ENCODE measurements around the gene KCND2. TPM values are rescaled to one million over a fixed set of nuclear protein-coding genes. Genes with fewer than 3 reads are reported as not detected.

The KCND2 gene
- total and polyA plus RNA-seq, 2 of the 8 experiments (the other 6 are each of a cell fraction or from before 2014, with no cell fraction given), result 4.6 to 7.7 TPM

- Histone ChIP-seq H3K9ac (replicated peaks in 1 of 4; ENCODE audit: extremely low read depth in 1 of 4, low read depth in 3 of 4, low read length in 3 of 4) (no peak overlapping the region), H4K20me1 (replicated peaks in 1 of 2; ENCODE audit: control insufficient read depth in 1 of 2, insufficient read depth in 2 of 2, low read length in 2 of 2) (no peaks in the 10 kb centered on the region), H3K23ac (ENCODE audit: insufficient read length) (no peak overlapping the region), H2BK5ac (ENCODE audit: low read depth, low read length) (no peak overlapping the region), H4K8ac (ENCODE audit: extremely low read depth, insufficient read depth, low read length) (no peak overlapping the region), H3K27ac (ENCODE audit: low read depth, low read length) (no peak overlapping the region), H3K36me3 (ENCODE audit: control insufficient read depth in 2 of 4, insufficient read depth in 4 of 4, low read length in 3 of 4) (no peaks in the 10 kb centered on the region), H2BK20ac (ENCODE audit: low read length) (no peak overlapping the region), H3K23me2 (ENCODE audit: low read depth, low read length) (no peaks in the 10 kb centered on the region; the same call in 1 of the 2 replicates), H3K56ac (replicated peaks; ENCODE audit: insufficient read length, low read depth, low read length) (no peak overlapping the region), H2BK15ac (ENCODE audit: low read length) (no peak overlapping the region), H3K27me3 (replicated peaks in 1 of 4; ENCODE audit: control insufficient read depth in 3 of 4, extremely low read depth in 1 of 4, insufficient read depth in 3 of 4, low read length in 3 of 4) (no peaks in the 10 kb centered on the region), H2BK120ac (replicated peaks; ENCODE audit: low read depth, low read length) (no peak overlapping the region), H3K18ac (ENCODE audit: extremely low read depth, low read length) (no peak overlapping the region), H3K79me2 (ENCODE audit: control insufficient read depth in 1 of 2, insufficient read depth in 2 of 2, low read length in 2 of 2) (no peaks in the 10 kb centered on the region), H2AFZ (ENCODE audit: low read length) (no peak overlapping the region), H3K9me3 (ENCODE audit: insufficient read depth in 2 of 2, low read depth in 1 of 2, low read length in 1 of 2) (no peaks in the 10 kb centered on the region), H3K4me2 (ENCODE audit: insufficient read depth in 1 of 2, low read depth in 2 of 2, low read length in 2 of 2) (no peak overlapping the region), H2AK5ac (ENCODE audit: low read depth, low read length) (no peak overlapping the region), H2BK12ac (ENCODE audit: low read depth, low read length) (no peak overlapping the region), H3K14ac (ENCODE audit: insufficient read length) (no peak overlapping the region), H3K4me1 (replicated peaks in 1 of 4; ENCODE audit: control insufficient read depth in 3 of 4, insufficient read depth in 4 of 4, low read length in 3 of 4) (no peaks in the 10 kb centered on the region), H4K91ac (replicated peaks; ENCODE audit: insufficient read length, low read length) (no peak overlapping the region), H4K5ac (ENCODE audit: insufficient read length, low read depth, low read length) (no peak overlapping the region), H3K79me1 (ENCODE audit: low read depth, low read length) (no peaks in the 10 kb centered on the region), H3K4me3 (ENCODE audit: extremely low read depth in 1 of 4, insufficient read depth in 2 of 4, low read depth in 3 of 4, low read length in 4 of 4) (no peak overlapping the region), H3K4ac (replicated peaks; ENCODE audit: insufficient read length, low read depth, low read length) (no peak overlapping the region)
- ChIA-PET POLR2A (ENCODE audit: partially characterized antibody) (no interaction called here), CTCF (ENCODE audit: partially characterized antibody) (interaction anchor here (0.6 kb wide), 1 partner anchor 284 kb away, joined by 3 read pairs; no protein-coding TSS in a partner anchor)
- no peak for FAIRE-seq
- TF ChIP-seq SIRT6 (IDR thresholded peaks at IDR 0.05; ENCODE audit: low read length) (no peak), RFX5 (IDR thresholded peaks at IDR 0.05; ENCODE audit: borderline replicate concordance, low read depth, low read length) (no peak), POLR2AphosphoS5 (IDR thresholded peaks at IDR 0.05; ENCODE audit: low read depth, low read length) (no peak), GABPA (IDR thresholded peaks at IDR 0.05; ENCODE audit: borderline replicate concordance, insufficient read depth, low read length) (no peak), E2F6 (IDR thresholded peaks at IDR 0.05) (no peak), TBP (IDR thresholded peaks at IDR 0.05; ENCODE audit: low read depth, low read length) (no peak), CBX8 (IDR thresholded peaks at IDR 0.05; ENCODE audit: borderline replicate concordance, low read depth, low read length) (no peak), ZNF274 (IDR thresholded peaks at IDR 0.05; ENCODE audit: borderline replicate concordance, extremely low read depth, low read length) (no peak), BRCA1 (IDR thresholded peaks at IDR 0.05; ENCODE audit: low read depth, low read length) (no peak), MAX (IDR thresholded peaks at IDR 0.05) (no peak)
- 91% methylated on average over 5 of the region's 5 CpGs; no CpG with 5 or more reads in 1 of the 2 experiments for WGBS, 2 experiments (ENCODE audit: extremely low coverage in 1 of 2, insufficient coverage in 1 of 2, insufficient read length in 1 of 2, insufficient replicate concordance in 2 of 2, low coverage in 1 of 2, low lambda C conversion rate in 2 of 2, missing lambda C conversion rate in 1 of 2)
- no peak for DNase-seq (ENCODE audit: low read depth in 1 of 2, low spot score in 2 of 2)
Measured at GRCh38 chr7:120675076-120675475, 402.1 kb downstream of the KCND2 start.
